Measurements from ENCODE around the gene B4GALNT2. TPM values are rescaled to one million over a fixed set of nuclear protein-coding genes. Genes with fewer than 3 reads are reported as not detected.
A peak's percentile ranks its signal among the peaks of the same experiment; 100 is the strongest.

B4GALNT2 gene
- total and polyA plus RNA-seq, 8 donors, result 1.1 to 41.7 (median 2.2) TPM; not detected in 1

DNA sequence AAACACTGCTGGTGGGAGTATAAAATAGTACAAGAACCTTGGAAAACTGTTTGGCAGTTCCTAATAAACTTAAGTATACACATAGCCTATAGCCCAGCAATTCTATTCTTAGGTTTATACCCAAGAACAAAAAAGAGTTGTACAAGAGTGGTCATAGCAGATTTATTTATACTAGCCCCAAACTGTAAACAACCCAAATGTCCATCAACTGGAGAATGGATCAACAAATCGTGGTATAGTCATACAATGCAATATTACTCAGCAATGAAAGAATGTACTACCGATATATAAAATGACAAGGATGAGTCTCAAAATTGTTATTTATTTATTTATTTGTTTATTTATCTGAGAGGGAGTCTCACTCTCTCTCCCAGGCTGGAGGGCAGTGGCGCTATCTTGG is 54.7 kb downstream of the B4GALNT2 start:
- Histone ChIP-seq H3K9me3 (peaks cover 0 to 17% (median 12%) of the 10 kb centered on the region in 4 donors), H3K27me3 (peaks cover 0 to 10% (median 0%) of the 10 kb centered on the region in 3 donors), H3K4me3 (no peak overlapping the region), H3K4me1 (peaks cover 0 to 8% (median 6%) of the 10 kb centered on the region in 4 donors), H3K36me3 (no peaks in the 10 kb centered on the region), H3K27ac (no peak overlapping the region)
- intact Hi-C loops (cut with DNase I; ENCODE audit: low total_unique reads), result no loop called here
- DNase-seq, result no peak
- WGBS, 5 donors, result 77 to 92% (median 91%) methylated on average over 3 of the region's 3 CpGs
- TF ChIP-seq POLR2AphosphoS5 (IDR thresholded peaks at IDR 0.05) (no peak), EP300 (IDR thresholded peaks at IDR 0.05) (no peak), POLR2A (IDR thresholded peaks at IDR 0.05) (no peak)
- TF ChIP-seq, protein P1, sequence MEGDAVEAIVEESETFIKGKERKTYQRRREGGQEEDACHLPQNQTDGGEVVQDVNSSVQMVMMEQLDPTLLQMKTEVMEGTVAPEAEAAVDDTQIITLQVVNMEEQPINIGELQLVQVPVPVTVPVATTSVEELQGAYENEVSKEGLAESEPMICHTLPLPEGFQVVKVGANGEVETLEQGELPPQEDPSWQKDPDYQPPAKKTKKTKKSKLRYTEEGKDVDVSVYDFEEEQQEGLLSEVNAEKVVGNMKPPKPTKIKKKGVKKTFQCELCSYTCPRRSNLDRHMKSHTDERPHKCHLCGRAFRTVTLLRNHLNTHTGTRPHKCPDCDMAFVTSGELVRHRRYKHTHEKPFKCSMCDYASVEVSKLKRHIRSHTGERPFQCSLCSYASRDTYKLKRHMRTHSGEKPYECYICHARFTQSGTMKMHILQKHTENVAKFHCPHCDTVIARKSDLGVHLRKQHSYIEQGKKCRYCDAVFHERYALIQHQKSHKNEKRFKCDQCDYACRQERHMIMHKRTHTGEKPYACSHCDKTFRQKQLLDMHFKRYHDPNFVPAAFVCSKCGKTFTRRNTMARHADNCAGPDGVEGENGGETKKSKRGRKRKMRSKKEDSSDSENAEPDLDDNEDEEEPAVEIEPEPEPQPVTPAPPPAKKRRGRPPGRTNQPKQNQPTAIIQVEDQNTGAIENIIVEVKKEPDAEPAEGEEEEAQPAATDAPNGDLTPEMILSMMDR (IDR thresholded peaks at IDR 0.05), result no peak

DNA sequence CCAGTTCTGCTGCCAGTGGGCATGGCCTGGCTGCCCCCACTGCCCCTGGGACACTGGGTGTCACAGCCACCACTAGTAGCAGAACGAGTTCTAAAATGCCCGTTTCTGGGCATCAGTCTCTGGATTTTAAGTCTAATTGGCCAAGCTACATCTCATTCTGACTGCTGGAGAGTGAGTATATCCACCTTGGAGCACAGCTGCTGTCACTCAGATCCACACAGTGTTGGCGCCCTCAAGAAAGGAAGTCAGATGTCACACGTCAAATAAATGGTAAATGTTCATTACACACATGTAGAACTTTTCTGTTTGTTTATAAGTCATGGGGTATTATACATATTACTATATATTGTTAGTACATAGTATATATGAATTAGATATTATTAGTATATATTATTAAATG is 58.4 kb downstream of the B4GALNT2 start:
- H3K4me3 ChIP-seq, result no peak overlapping the region
- H3K4me1 ChIP-seq, result peaks cover 0 to 21% (median 17%) of the 10 kb centered on the region in 4 donors
- DNase-seq, result peak in 1 of 2 donors; percentile 5
- TF ChIP-seq POLR2AphosphoS5 (IDR thresholded peaks at IDR 0.05) (no peak), EP300 (IDR thresholded peaks at IDR 0.05) (no peak), POLR2A (IDR thresholded peaks at IDR 0.05) (no peak)
- TF ChIP-seq, protein P1 (IDR thresholded peaks at IDR 0.05), result no peak
- 40 to 67% (median 50%) methylated on average over 4 of the region's 4 CpGs for WGBS, 5 donors
- H3K36me3 ChIP-seq, result no peaks in the 10 kb centered on the region
- H3K9me3 ChIP-seq, result peaks cover 0 to under 1% (median under 1%) of the 10 kb centered on the region in 4 donors
- no peaks in the 10 kb centered on the region for H3K27me3 ChIP-seq
- intact Hi-C loops (cut with DNase I; ENCODE audit: low total_unique reads), result no loop called here
- peak overlapping the region in 3 of 5 donors; percentile 35 to 98 (median 97) for H3K27ac ChIP-seq

GRCh38 chr17:49191409-49191916 is 58.9 kb downstream of the B4GALNT2 start:
- Histone ChIP-seq H3K4me1 (peaks cover 0 to 21% (median 17%) of the 10 kb centered on the region in 4 donors), H3K27me3 (no peaks in the 10 kb centered on the region), H3K4me3 (peak overlapping the region; percentile 77 to 85 (median 80)), H3K36me3 (no peaks in the 10 kb centered on the region), H3K27ac (peak overlapping the region; percentile 89 to 98 (median 97)), H3K9me3 (no peaks in the 10 kb centered on the region)
- no peak for DNase-seq
- 4 to 6% (median 5%) methylated on average over 8 of the region's 8 CpGs for WGBS, 5 donors
- intact Hi-C loops (cut with DNase I; ENCODE audit: low total_unique reads), result no loop called here
- no peak for TF ChIP-seq EP300 (IDR thresholded peaks at IDR 0.05)
- TF ChIP-seq POLR2AphosphoS5 (IDR thresholded peaks at IDR 0.05), result peak in 1 of 3 donors; percentile 4

DNA sequence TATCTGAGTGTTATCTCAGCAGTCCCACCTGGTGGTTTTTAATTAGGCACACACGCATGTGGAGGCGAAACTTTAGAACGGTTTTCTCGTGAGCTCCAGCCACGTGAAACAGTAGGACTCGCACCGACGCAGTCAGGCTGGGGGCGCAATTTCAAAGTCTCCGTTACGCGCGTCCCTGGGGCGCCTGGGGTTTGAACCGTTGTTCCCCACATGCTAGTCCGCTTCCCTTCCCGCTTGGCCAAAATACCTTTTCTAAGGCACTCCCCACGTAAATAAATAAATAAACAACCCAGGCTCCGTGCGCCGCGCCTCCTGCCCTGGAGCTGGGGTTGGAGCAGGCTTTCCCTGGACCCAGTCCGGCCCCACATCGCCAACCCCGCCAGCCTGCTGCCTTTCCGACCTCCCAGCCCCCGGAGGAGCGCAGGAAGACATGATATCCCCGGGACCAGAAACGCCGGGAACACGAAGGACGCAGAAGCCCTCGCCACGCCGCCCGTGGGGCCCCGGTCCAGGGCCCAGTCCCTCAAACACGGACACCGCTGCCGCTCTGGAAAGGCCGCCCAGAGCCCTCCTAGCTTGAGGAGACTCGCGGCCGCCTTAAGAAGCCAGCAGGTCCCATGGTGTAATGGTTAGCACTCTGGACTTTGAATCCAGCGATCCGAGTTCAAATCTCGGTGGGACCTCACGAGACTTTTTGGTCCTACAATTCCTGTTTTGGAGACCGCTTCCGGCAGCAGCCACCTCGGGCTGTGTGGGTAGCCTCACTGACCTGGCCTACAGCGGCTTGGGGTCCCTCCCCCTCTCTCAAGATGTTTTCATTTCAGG is 59.6 kb downstream of the B4GALNT2 start:
- Histone ChIP-seq H3K27ac (peak overlapping the region; percentile 89 to 98 (median 97)), H3K36me3 (no peaks in the 10 kb centered on the region), H3K4me3 (peak overlapping the region; percentile 77 to 85 (median 80)), H3K9me3 (no peaks in the 10 kb centered on the region), H3K27me3 (no peaks in the 10 kb centered on the region), H3K4me1 (peaks cover 0 to 21% (median 17%) of the 10 kb centered on the region in 4 donors)
- TF ChIP-seq POLR2A (IDR thresholded peaks at IDR 0.05) (no peak), EP300 (IDR thresholded peaks at IDR 0.05) (no peak), POLR2AphosphoS5 (IDR thresholded peaks at IDR 0.05) (peak; percentile 40 to 59 (median 58))
- TF ChIP-seq, protein P1 (IDR thresholded peaks at IDR 0.05), result no peak
- DNase-seq, result peak; percentile 94 to 96
- intact Hi-C loops (cut with DNase I; ENCODE audit: low total_unique reads), result no loop called here
- WGBS, 5 donors, result 0 to 1% (median 1%) methylated on average over 28 to 53 of the region's 53 CpGs
